ENCODE data around the gene CFI. TPM values are rescaled to one million over a fixed set of nuclear protein-coding genes. Genes with fewer than 3 reads are reported as not detected.

Gene CFI
- polyA plus RNA-seq, 3 donors: not detected

DNA sequence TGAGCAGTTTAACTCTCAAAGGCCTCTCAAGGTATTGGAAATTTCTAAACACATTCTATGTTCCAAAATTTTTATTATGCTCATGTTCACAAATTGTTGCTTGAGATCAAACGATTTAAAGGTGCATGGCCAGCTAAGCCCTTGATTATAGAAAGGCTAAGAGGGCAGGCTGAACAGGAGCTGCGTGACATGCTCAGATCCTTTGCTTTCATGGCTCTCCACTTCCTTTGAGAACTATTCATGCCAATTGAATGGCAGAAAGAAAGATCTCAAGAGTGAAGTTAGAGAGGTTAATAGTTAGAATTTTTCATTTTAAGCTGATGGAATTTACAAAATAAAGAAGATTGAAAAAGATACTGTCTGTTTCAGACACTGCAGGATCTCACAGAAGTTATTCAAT is 46.7 kb upstream of the CFI start:
- Mint-ChIP-seq H3K36me3 (no peaks in the 10 kb centered on the region), H3K27me3 (ENCODE audit: low read depth in 3 of 3) (peaks cover 0 to 8% (median 1%) of the 10 kb centered on the region in 3 donors), H3K4me3 (no peak overlapping the region), H3K9me3 (peaks cover 0 to 2% (median 0%) of the 10 kb centered on the region in 7 donors), H3K27ac (no peak overlapping the region), H3K4me1 (peaks cover 5% of the 10 kb centered on the region)
- Histone ChIP-seq H3K4me1 (ENCODE audit: control insufficient read depth in 1 of 2, insufficient read depth in 2 of 2, low read length in 2 of 2) (no peaks in the 10 kb centered on the region), H3K9ac (ENCODE audit: insufficient read depth, low read length, poor library complexity, severe bottlenecking) (no peak overlapping the region), H3K4me3 (replicated peaks in 1 of 3; ENCODE audit: low read depth in 2 of 3, low read length in 3 of 3) (no peak overlapping the region), H3K79me2 (ENCODE audit: insufficient read depth, low read length) (no peaks in the 10 kb centered on the region), H3K4me2 (replicated peaks; ENCODE audit: extremely low read depth, low read length, poor library complexity, severe bottlenecking) (no peak overlapping the region), H3K27me3 (ENCODE audit: control insufficient read depth in 2 of 2, insufficient read depth in 2 of 2, low read length in 2 of 2) (no peaks in the 10 kb centered on the region), H3K36me3 (replicated peaks in 1 of 2; ENCODE audit: control insufficient read depth in 1 of 2, insufficient read depth in 2 of 2, low read length in 2 of 2) (no peaks in the 10 kb centered on the region), H3K27ac (ENCODE audit: low read depth in 1 of 2, low read length in 2 of 2) (no peak overlapping the region), H2AFZ (ENCODE audit: insufficient read depth, low read depth, low read length, poor library complexity, severe bottlenecking) (no peak overlapping the region), H4K20me1 (ENCODE audit: insufficient read depth, low read length) (no peaks in the 10 kb centered on the region), H3K9me3 (replicated peaks in 1 of 2; ENCODE audit: control insufficient read depth in 1 of 2, insufficient read depth in 1 of 2, low read length in 2 of 2) (no peaks in the 10 kb centered on the region)
- DNase-seq: no peak
- TF ChIP-seq, protein P1, sequence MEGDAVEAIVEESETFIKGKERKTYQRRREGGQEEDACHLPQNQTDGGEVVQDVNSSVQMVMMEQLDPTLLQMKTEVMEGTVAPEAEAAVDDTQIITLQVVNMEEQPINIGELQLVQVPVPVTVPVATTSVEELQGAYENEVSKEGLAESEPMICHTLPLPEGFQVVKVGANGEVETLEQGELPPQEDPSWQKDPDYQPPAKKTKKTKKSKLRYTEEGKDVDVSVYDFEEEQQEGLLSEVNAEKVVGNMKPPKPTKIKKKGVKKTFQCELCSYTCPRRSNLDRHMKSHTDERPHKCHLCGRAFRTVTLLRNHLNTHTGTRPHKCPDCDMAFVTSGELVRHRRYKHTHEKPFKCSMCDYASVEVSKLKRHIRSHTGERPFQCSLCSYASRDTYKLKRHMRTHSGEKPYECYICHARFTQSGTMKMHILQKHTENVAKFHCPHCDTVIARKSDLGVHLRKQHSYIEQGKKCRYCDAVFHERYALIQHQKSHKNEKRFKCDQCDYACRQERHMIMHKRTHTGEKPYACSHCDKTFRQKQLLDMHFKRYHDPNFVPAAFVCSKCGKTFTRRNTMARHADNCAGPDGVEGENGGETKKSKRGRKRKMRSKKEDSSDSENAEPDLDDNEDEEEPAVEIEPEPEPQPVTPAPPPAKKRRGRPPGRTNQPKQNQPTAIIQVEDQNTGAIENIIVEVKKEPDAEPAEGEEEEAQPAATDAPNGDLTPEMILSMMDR (IDR thresholded peaks at IDR 0.05): no peak
- intact Hi-C loops (cut with micrococcal nuclease): no loop called here
- WGBS (ENCODE audit: insufficient coverage): no CpG with 5 or more reads among the region's 2 CpGs

DNA sequence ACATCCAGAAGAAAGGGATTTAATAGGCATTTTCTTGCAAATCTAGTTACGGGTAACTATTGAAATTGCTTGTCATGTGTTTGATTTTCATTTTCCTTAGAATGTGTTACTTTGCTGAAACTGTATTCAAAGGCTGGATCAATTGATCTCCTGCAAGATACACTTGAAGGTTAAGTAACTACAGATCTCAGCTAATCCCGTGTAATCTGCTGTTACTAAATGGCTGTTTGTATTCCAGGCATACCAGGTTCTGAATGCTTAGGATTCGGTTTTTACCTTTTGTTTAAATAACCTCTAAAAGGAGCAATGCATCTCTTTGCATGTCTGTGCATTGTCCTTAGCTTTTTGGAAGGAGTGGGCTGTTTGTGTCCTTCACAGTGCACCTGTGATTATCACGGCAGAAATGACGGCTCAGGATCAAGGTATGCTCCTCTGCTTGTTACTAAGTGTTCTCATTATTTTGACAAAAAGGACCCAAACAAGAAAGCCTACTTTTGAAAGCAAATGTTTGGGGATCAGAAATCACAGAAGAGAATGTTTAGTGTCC is 46.2 kb upstream of the CFI start, which contains the start of gene LRIT3:
TSS of gene LRIT3 (plus strand) at position 212 of the 547 bp plus-strand sequence. CDS start at position 307, 95 bp downstream.
- Mint-ChIP-seq H3K4me3 (no peak within 1 kb of the TSS), H3K27me3 (ENCODE audit: low read depth in 3 of 3) (peaks cover 0 to 8% (median 1%) of the 10 kb centered on the region in 3 donors), H3K27ac (no peak within 1 kb of the TSS), H3K4me1 (no peaks in the 10 kb centered on the region), H3K9me3 (peaks cover 0 to 2% (median 0%) of the 10 kb centered on the region in 7 donors), H3K36me3 (no peaks in the 10 kb centered on the region)
- Histone ChIP-seq H2AFZ (ENCODE audit: insufficient read depth, low read depth, low read length, poor library complexity, severe bottlenecking) (no peak within 1 kb of the TSS), H3K36me3 (replicated peaks in 1 of 2; ENCODE audit: control insufficient read depth in 1 of 2, insufficient read depth in 2 of 2, low read length in 2 of 2) (no peaks in the 10 kb centered on the region), H3K79me2 (ENCODE audit: insufficient read depth, low read length) (no peaks in the 10 kb centered on the region), H4K20me1 (ENCODE audit: insufficient read depth, low read length) (no peaks in the 10 kb centered on the region), H3K27me3 (ENCODE audit: control insufficient read depth in 2 of 2, insufficient read depth in 2 of 2, low read length in 2 of 2) (no peaks in the 10 kb centered on the region), H3K9me3 (replicated peaks in 1 of 2; ENCODE audit: control insufficient read depth in 1 of 2, insufficient read depth in 1 of 2, low read length in 2 of 2) (no peaks in the 10 kb centered on the region), H3K9ac (ENCODE audit: insufficient read depth, low read length, poor library complexity, severe bottlenecking) (no peak within 1 kb of the TSS), H3K4me2 (replicated peaks; ENCODE audit: extremely low read depth, low read length, poor library complexity, severe bottlenecking) (no peak within 1 kb of the TSS), H3K27ac (ENCODE audit: low read depth in 1 of 2, low read length in 2 of 2) (no peak within 1 kb of the TSS), H3K4me3 (replicated peaks in 1 of 3; ENCODE audit: low read depth in 2 of 3, low read length in 3 of 3) (no peak within 1 kb of the TSS), H3K4me1 (ENCODE audit: control insufficient read depth in 1 of 2, insufficient read depth in 2 of 2, low read length in 2 of 2) (no peaks in the 10 kb centered on the region)
- intact Hi-C loops (cut with micrococcal nuclease): no loop called here
- 95% methylated on average over 4 of the region's 5 CpGs for WGBS (ENCODE audit: insufficient coverage)
- no peak for DNase-seq
- TF ChIP-seq, protein P1 (IDR thresholded peaks at IDR 0.05): no peak

Measured in CD14-positive monocyte (primary cell).